IMR-90 (cell line): ENCODE measurements around the gene KIRREL1. TPM values are rescaled to one million over a fixed set of nuclear protein-coding genes. Genes with fewer than 3 reads are reported as not detected.

Source experiments
- ATAC-seq: fragments of 200-7000 bp; cut with Tn5 transposase; 2 replicates; pipeline ENCODE4 v1.9.1; 2020; ENCODE audit warnings: low read depth, mild to moderate bottlenecking, moderate library complexity
- BruUV-seq: library from RNA; stranded (reverse); fragments of 400-500 nt; replicated peaks from 2 replicates; lab custom pipeline; 2021; lab: Mats Ljungman, UMichigan
- CTCF ChIA-PET: fragments of 300-600 bp; formaldehyde crosslinking; extraction: SDS; loops from one replicate; lab custom pipeline; 2021; ENCODE audit warnings: antibody characterized with exemption; lab: Yijun Ruan, JAX
- POLR2A ChIA-PET: fragments of 300-600 bp; sonication (Branson Sonifier 250); formaldehyde crosslinking; loops from one replicate; lab custom pipeline; 2022; ENCODE audit warnings: antibody characterized with exemption; ENCODE audit not compliant: unreplicated experiment; lab: Charles Lee
- DNase-seq: peaks from one replicate; pipeline ENCODE4 v3.0.0; 2013
- H2AFZ ChIP-seq: replicated peaks from 2 replicates; pipeline ENCODE3; 2013; ENCODE audit warnings: low read length, mild to moderate bottlenecking; ENCODE audit not compliant: poor library complexity
- H2AK5ac ChIP-seq: 2 replicates; pipeline ENCODE4 v1.6.1; 2013; ENCODE audit warnings: low read depth, low read length, inconsistent platforms
- H2AK9ac ChIP-seq: replicated peaks from 2 replicates; pipeline ENCODE3; 2013; ENCODE audit warnings: mild to moderate bottlenecking, low read depth, low read length, moderate library complexity; ENCODE audit not compliant: poor library complexity
- H2BK120ac ChIP-seq: 2 replicates; pipeline ENCODE4 v1.6.1; 2013; ENCODE audit warnings: low read depth, low read length, inconsistent platforms
- H2BK15ac ChIP-seq: 3 replicates; pipeline ENCODE4 v1.6.1; 2013; ENCODE audit warnings: low read depth, low read length, inconsistent platforms
- H2BK20ac ChIP-seq: 2 replicates; pipeline ENCODE4 v1.6.1; 2013; ENCODE audit warnings: low read depth, mild to moderate bottlenecking, inconsistent platforms, low read length, moderate library complexity
- H2BK5ac ChIP-seq: 2 replicates; pipeline ENCODE4 v1.6.1; 2013; ENCODE audit warnings: mild to moderate bottlenecking, low read depth, low read length, inconsistent platforms; ENCODE audit not compliant: poor library complexity, severe bottlenecking
- H3K14ac ChIP-seq: replicated peaks from 2 replicates; pipeline ENCODE4 v1.6.1; 2013; ENCODE audit warnings: low read depth, low read length, inconsistent platforms
- H3K18ac ChIP-seq: 2 replicates; pipeline ENCODE4 v1.6.1; 2013; ENCODE audit warnings: low read depth, low read length, control low read depth
- H3K23ac ChIP-seq: 2 replicates; pipeline ENCODE4 v1.6.1; 2013; ENCODE audit warnings: low read depth, low read length, inconsistent platforms
- H3K27ac ChIP-seq: 2 replicates; pipeline ENCODE4 v1.5.1; 2013; ENCODE audit warnings: mild to moderate bottlenecking, control low read depth, low read length; ENCODE audit not compliant: insufficient read depth
- H3K27me3 ChIP-seq: 2 replicates; pipeline ENCODE4 v1.6.1; 2013; ENCODE audit warnings: low read length; ENCODE audit not compliant: control insufficient read depth, insufficient read depth
- H3K36me3 ChIP-seq: 2 replicates; pipeline ENCODE4 v1.6.1; 2013; ENCODE audit warnings: low read length, mixed read lengths; ENCODE audit not compliant: control insufficient read depth, insufficient read depth
- H3K4ac ChIP-seq: 2 replicates; pipeline ENCODE4 v1.6.1; 2013; ENCODE audit warnings: low read depth, low read length, inconsistent platforms
- H3K4me1 ChIP-seq: 2 replicates; pipeline ENCODE4 v1.6.1; 2013; ENCODE audit warnings: low read length, mixed read lengths; ENCODE audit not compliant: control insufficient read depth, insufficient read depth
- H3K4me2 ChIP-seq: 2 replicates; pipeline ENCODE4 v1.6.1; 2013; ENCODE audit warnings: low read depth, mild to moderate bottlenecking, control low read depth, low read length, moderate library complexity
- H3K4me3 ChIP-seq: 2 replicates; pipeline ENCODE4 v1.5.1; 2013; ENCODE audit warnings: low read depth, mild to moderate bottlenecking, control low read depth, low read length, moderate library complexity; ENCODE audit not compliant: insufficient read depth
- H3K56ac ChIP-seq: 2 replicates; pipeline ENCODE4 v1.6.1; 2013; ENCODE audit warnings: low read length, inconsistent platforms; ENCODE audit not compliant: insufficient read depth; ENCODE audit errors: extremely low read depth
- H3K79me1 ChIP-seq, 2 experiments: 2 replicates each; pipeline ENCODE4 v1.6.1; 2013; ENCODE audit warnings: low read length in 2 of 2, inconsistent platforms in 1 of 2, low read depth in 1 of 2
- H3K9ac ChIP-seq: 2 replicates; pipeline ENCODE4 v1.6.1; 2013; ENCODE audit warnings: low read depth, low read length, control low read depth
- H3K9me1 ChIP-seq: 2 replicates; pipeline ENCODE4 v1.6.1; 2013; ENCODE audit warnings: low read length, inconsistent platforms; ENCODE audit not compliant: insufficient read depth
- H3K9me3 ChIP-seq: 2 replicates; pipeline ENCODE4 v1.6.1; 2013; ENCODE audit warnings: low read length; ENCODE audit not compliant: control insufficient read depth, insufficient read depth
- H4K20me1 ChIP-seq: 2 replicates; pipeline ENCODE4 v1.6.1; 2013; ENCODE audit warnings: low read length, inconsistent platforms; ENCODE audit not compliant: insufficient read depth
- H4K5ac ChIP-seq: 2 replicates; pipeline ENCODE4 v1.6.1; 2013; ENCODE audit warnings: mild to moderate bottlenecking, low read depth, low read length, control low read depth
- H4K8ac ChIP-seq, 2 experiments: 2 replicates each; pipeline ENCODE4 v1.6.1; 2013; ENCODE audit warnings: low read depth in 2 of 2, low read length in 2 of 2, control low read depth in 1 of 2, inconsistent platforms in 1 of 2
- H4K91ac ChIP-seq: 2 replicates; pipeline ENCODE4 v1.6.1; 2013; ENCODE audit warnings: low read depth, low read length, inconsistent platforms; ENCODE audit not compliant: insufficient read depth
- CEBPB ChIP-seq: IDR thresholded peaks from 2 replicates; pipeline ENCODE4 v1.6.1; 2012; ENCODE audit warnings: low read depth, low read length, improper control_type of control experiment
- CTCF ChIP-seq: conservative IDR thresholded peaks from 2 replicates; pipeline ENCODE4 v1.5.1; 2012; ENCODE audit warnings: mild to moderate bottlenecking, low read depth, low read length, improper control_type of control experiment
- FOS ChIP-seq: fragments of 150-350 bp; IDR thresholded peaks from 2 replicates; pipeline ENCODE4 v1.6.1; 2016; ENCODE audit warnings: low read depth, low read length
- MXI1 ChIP-seq: IDR thresholded peaks from 2 replicates; pipeline ENCODE4 v1.6.1; 2012; ENCODE audit warnings: low read depth, mild to moderate bottlenecking, low read length, moderate library complexity, borderline replicate concordance
- NFE2L2 ChIP-seq: fragments of 150-350 bp; IDR thresholded peaks from 2 replicates; pipeline ENCODE4 v1.6.1; 2016; ENCODE audit warnings: low read depth, mild to moderate bottlenecking, low read length
- POLR2A ChIP-seq: IDR thresholded peaks from 2 replicates; pipeline ENCODE4 v1.6.1; 2012; ENCODE audit warnings: mild to moderate bottlenecking, low read depth, low read length
- SMC3 ChIP-seq: fragments of 150-350 bp; IDR thresholded peaks from 2 replicates; pipeline ENCODE4 v1.6.1; 2016; ENCODE audit warnings: low read depth, mild to moderate bottlenecking, antibody characterized with exemption, low read length, moderate library complexity
- WGBS, 2 experiments: methylation state at CpG; one replicate each; pipeline versions ENCODE4 v1.1.5 to v1.1.7; 2013; ENCODE audit warnings: missing lambda C conversion rate in 2 of 2; ENCODE audit not compliant: insufficient read length in 1 of 2; ENCODE audit errors: extremely low coverage in 2 of 2; 5-methylcytosine and 5-hydroxymethylcytosine counted together
- dilution Hi-C: fragments of 300-500 bp; cut with HindIII; formaldehyde crosslinking; loops from one replicate; pipeline ENCODE4 v1.14.3; 2018; ENCODE audit warnings: low sequenced_read_pairs; ENCODE audit not compliant: unreplicated experiment
- in situ Hi-C: fragments of 300-500 bp; cut with MboI; formaldehyde crosslinking; loops from 3 replicates; pipeline ENCODE4 v1.14.3; 2019; ENCODE audit warnings: low sequenced_read_pairs, inconsistent platforms, mixed read lengths
- intact Hi-C: fragments of 100-400 bp; cut with micrococcal nuclease; formaldehyde crosslinking; loops from 2 replicates; pipeline ENCODE4 v1.10.0; 2022
- polyA plus RNA-seq, 3 experiments: library from polyadenylated mRNA; depleted of rRNA; stranded (reverse); fragments of >200 nt; gene quantifications; 2 replicates each; pipeline ENCODE4 v1.2.3, GENCODE V29; 2012; ENCODE audit warnings: low replicate concordance in 1 of 3
- total RNA-seq: library from RNA; depleted of rRNA; stranded (reverse); fragments of >200 nt; gene quantifications from 2 replicates; pipeline ENCODE4 v1.2.3, GENCODE V29; 2012
- TF ChIP-seq, protein P1 (sequence below): fragments of 150-350 bp; IDR thresholded peaks from 2 replicates; pipeline ENCODE4 v1.6.1; 2016; ENCODE audit warnings: low read depth, mild to moderate bottlenecking, low read length, moderate library complexity, borderline replicate concordance
- TF ChIP-seq, protein P2 (sequence below): fragments of 150-350 bp; IDR thresholded peaks from 2 replicates; pipeline ENCODE4 v1.6.1; 2017; ENCODE audit warnings: mild to moderate bottlenecking, antibody characterized with exemption, low read length, low read depth

Gene KIRREL1
- total and polyA plus RNA-seq, 2 of the 4 experiments (the other 2 are of a cell fraction) = 58.1 to 64.7 TPM

DNA sequence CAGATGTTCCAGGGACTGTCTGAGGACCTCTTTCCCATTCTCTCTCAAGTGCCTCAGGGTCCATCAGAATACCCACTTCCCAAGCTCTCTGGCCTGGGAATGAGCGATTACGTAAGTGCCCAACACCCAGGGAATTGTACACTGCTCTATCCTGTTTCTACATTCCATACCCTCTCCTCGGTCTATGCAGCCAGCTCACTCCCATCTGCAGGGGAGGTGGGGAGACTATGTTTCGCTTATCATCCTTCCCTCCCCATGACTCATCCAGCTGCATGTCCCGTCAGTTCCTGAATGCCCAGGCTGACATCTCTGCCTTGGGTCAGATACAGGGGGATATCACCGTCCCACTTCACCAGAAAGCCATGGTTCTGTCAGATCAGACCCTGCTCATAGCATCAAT is 152.7 kb downstream of the KIRREL1 start:
- H3K79me1 ChIP-seq = no peaks in the 10 kb centered on the region
- peak overlapping the region; percentile 37 for H2AFZ ChIP-seq
- no peaks in the 10 kb centered on the region for H3K36me3 ChIP-seq
- no peaks in the 10 kb centered on the region for H3K9me3 ChIP-seq
- POLR2A ChIA-PET = no interaction called here
- H2BK20ac ChIP-seq = no peak overlapping the region
- H2BK5ac ChIP-seq = peak overlapping the region; percentile 37
- no CpG with 5 or more reads among the region's 6 CpGs for WGBS, 2 experiments
- H4K5ac ChIP-seq = peak overlapping the region; percentile 60; the same call in 1 of the 2 replicates
- H3K23ac ChIP-seq = no peak overlapping the region
- H3K27me3 ChIP-seq = no peaks in the 10 kb centered on the region
- DNase-seq (peak; percentile 61), ATAC-seq (0 out of 2 replicates have a peak, but pooled peaks have one; percentile 15)
- no peak overlapping the region for H3K27ac ChIP-seq
- H4K8ac ChIP-seq = peak overlapping the region in 1 of 2 experiments; percentile 6; a peak in 1 of 4 replicates
- peak overlapping the region; percentile 21; the same call in 1 of the 2 replicates for H3K18ac ChIP-seq
- CTCF ChIA-PET = no interaction called here
- H2AK9ac ChIP-seq = no peak overlapping the region
- no peak overlapping the region for H2BK120ac ChIP-seq
- H3K14ac ChIP-seq = no peak overlapping the region
- dilution Hi-C loops (loop anchor here (25.0 kb wide), 1 partner anchor 184 kb away; no protein-coding TSS in a partner anchor), intact Hi-C loops (no loop called here), in situ Hi-C loops (loop anchor here (25.0 kb wide), 1 partner anchor 784 kb away; no protein-coding TSS in a partner anchor)
- no peaks in the 10 kb centered on the region for H4K20me1 ChIP-seq
- H4K91ac ChIP-seq = no peak overlapping the region
- no TSS peak for BruUV-seq
- no peak overlapping the region for H3K4ac ChIP-seq
- no peak overlapping the region for H3K56ac ChIP-seq
- H3K4me1 ChIP-seq = peaks cover 3% of the 10 kb centered on the region
- 0 out of 2 replicates have a peak, but pooled peaks have one; percentile 5 for TF ChIP-seq FOS
- peak; percentile 23; the same call in 1 of the 2 replicates for TF ChIP-seq NFE2L2
- TF ChIP-seq CEBPB = peak; percentile 53
- TF ChIP-seq, protein P1, sequence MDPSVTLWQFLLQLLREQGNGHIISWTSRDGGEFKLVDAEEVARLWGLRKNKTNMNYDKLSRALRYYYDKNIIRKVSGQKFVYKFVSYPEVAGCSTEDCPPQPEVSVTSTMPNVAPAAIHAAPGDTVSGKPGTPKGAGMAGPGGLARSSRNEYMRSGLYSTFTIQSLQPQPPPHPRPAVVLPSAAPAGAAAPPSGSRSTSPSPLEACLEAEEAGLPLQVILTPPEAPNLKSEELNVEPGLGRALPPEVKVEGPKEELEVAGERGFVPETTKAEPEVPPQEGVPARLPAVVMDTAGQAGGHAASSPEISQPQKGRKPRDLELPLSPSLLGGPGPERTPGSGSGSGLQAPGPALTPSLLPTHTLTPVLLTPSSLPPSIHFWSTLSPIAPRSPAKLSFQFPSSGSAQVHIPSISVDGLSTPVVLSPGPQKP = no peak
- TF ChIP-seq, protein P2, sequence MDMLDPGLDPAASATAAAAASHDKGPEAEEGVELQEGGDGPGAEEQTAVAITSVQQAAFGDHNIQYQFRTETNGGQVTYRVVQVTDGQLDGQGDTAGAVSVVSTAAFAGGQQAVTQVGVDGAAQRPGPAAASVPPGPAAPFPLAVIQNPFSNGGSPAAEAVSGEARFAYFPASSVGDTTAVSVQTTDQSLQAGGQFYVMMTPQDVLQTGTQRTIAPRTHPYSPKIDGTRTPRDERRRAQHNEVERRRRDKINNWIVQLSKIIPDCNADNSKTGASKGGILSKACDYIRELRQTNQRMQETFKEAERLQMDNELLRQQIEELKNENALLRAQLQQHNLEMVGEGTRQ = no peak
- TF ChIP-seq POLR2A = no peak
- TF ChIP-seq MXI1 = no peak
- TF ChIP-seq CTCF = no peak
- no peak for TF ChIP-seq SMC3
- H3K9ac ChIP-seq = no peak overlapping the region
- H2BK15ac ChIP-seq = no peak overlapping the region
- H3K4me2 ChIP-seq = 0 out of 2 replicates have a peak overlapping the region, but pooled peaks have one; percentile 5
- no peak overlapping the region; the same call in 1 of the 2 replicates for H2AK5ac ChIP-seq
- H3K9me1 ChIP-seq = peaks cover 6% of the 10 kb centered on the region
- H3K4me3 ChIP-seq = no peak overlapping the region
